WTC11 (cell line): Measurements from ENCODE around the gene FGR. TPM values are rescaled to one million over a fixed set of nuclear protein-coding genes. Genes with fewer than 3 reads are reported as not detected.
A peak's percentile ranks its signal among the peaks of the same experiment; 100 is the strongest.

Source experiments
- ATAC-seq: fragments of 200-7000 bp; cut with Tn5 transposase; 2 replicates; pipeline ENCODE4 v1.10.0; 2021; ENCODE audit warnings: mild to moderate bottlenecking, moderate library complexity
- CTCF ChIA-PET: fragments of 300-600 bp; sonication (Branson Sonifier 250); formaldehyde crosslinking; loops from one replicate; lab custom pipeline; 2021; ENCODE audit warnings: antibody characterized with exemption; lab: Charles Lee
- POLR2A ChIA-PET: fragments of 350-600 bp; sonication (Branson Sonifier 250); formaldehyde crosslinking; loops from one replicate; lab custom pipeline; 2021; ENCODE audit warnings: antibody characterized with exemption; lab: Charles Lee
- DNase-seq: peaks from one replicate; pipeline ENCODE4 v3.0.0; 2021; ENCODE audit warnings: low spot score
- H3K27ac Mint-ChIP-seq: 2 replicates; pipeline ENCODE4 v1.8.0; 2021; ENCODE audit warnings: mixed read lengths
- H3K27me3 Mint-ChIP-seq: 2 replicates; pipeline ENCODE4 v1.8.0; 2021; ENCODE audit warnings: low read depth, mild to moderate bottlenecking, moderate library complexity, mixed read lengths
- H3K36me3 Mint-ChIP-seq: 2 replicates; pipeline ENCODE4 v1.8.0; 2021; ENCODE audit warnings: mixed read lengths
- H3K4me1 Mint-ChIP-seq: 2 replicates; pipeline ENCODE4 v1.8.0; 2022; ENCODE audit warnings: mixed read lengths
- H3K4me3 Mint-ChIP-seq: 2 replicates; pipeline ENCODE4 v1.8.0; 2021; ENCODE audit warnings: mild to moderate bottlenecking, moderate library complexity, mixed read lengths
- H3K9me3 Mint-ChIP-seq: 2 replicates; pipeline ENCODE4 v1.8.0; 2021; ENCODE audit warnings: mixed read lengths
- CREB1 ChIP-seq: sonication (generic); formaldehyde crosslinking; IDR thresholded peaks from 2 replicates; pipeline ENCODE4 v1.8.0; 2023; ENCODE audit warnings: mild to moderate bottlenecking, missing genetic modification reagents
- ETV6 ChIP-seq: sonication (generic); formaldehyde crosslinking; IDR thresholded peaks from 2 replicates; pipeline ENCODE4 v1.8.1; 2022; ENCODE audit warnings: mild to moderate bottlenecking, missing genetic modification reagents
- MLX ChIP-seq: sonication (generic); formaldehyde crosslinking; IDR thresholded peaks from 2 replicates; pipeline ENCODE4 v1.8.1; 2023; ENCODE audit warnings: mild to moderate bottlenecking, missing genetic modification reagents, moderate library complexity
- OVOL2 ChIP-seq: fragments of 250-450 bp; sonication (Bioruptor Pico); IDR thresholded peaks from 2 replicates; pipeline ENCODE4 v1.9.0; 2021; ENCODE audit warnings: mild to moderate bottlenecking, borderline replicate concordance
- PRRX2 ChIP-seq: fragments of 250-450 bp; sonication (Bioruptor Pico); IDR thresholded peaks from 2 replicates; pipeline ENCODE4 v1.8.0; 2021; ENCODE audit warnings: mild to moderate bottlenecking
- TEAD4 ChIP-seq: sonication (generic); formaldehyde crosslinking; IDR thresholded peaks from 2 replicates; pipeline ENCODE4 v1.8.0; 2022; ENCODE audit warnings: mild to moderate bottlenecking, missing genetic modification reagents
- USF2 ChIP-seq: sonication (generic); formaldehyde crosslinking; IDR thresholded peaks from 2 replicates; pipeline ENCODE4 v1.8.1; 2023; ENCODE audit warnings: mild to moderate bottlenecking, missing genetic modification reagents, moderate library complexity
- ZBTB21 ChIP-seq: sonication (generic); formaldehyde crosslinking; IDR thresholded peaks from 2 replicates; pipeline ENCODE4 v1.8.1; 2023; ENCODE audit warnings: mild to moderate bottlenecking, missing genetic modification reagents, borderline replicate concordance
- ZNF219 ChIP-seq: sonication (generic); formaldehyde crosslinking; IDR thresholded peaks from 2 replicates; pipeline ENCODE4 v1.8.0; 2023; ENCODE audit warnings: missing genetic modification reagents, mild to moderate bottlenecking, borderline replicate concordance
- ZNF232 ChIP-seq: sonication (generic); formaldehyde crosslinking; IDR thresholded peaks from 2 replicates; pipeline ENCODE4 v1.8.0; 2022; ENCODE audit warnings: mild to moderate bottlenecking, missing genetic modification reagents
- ZNF532 ChIP-seq: fragments of 250-450 bp; sonication (Bioruptor Pico); IDR thresholded peaks from 2 replicates; pipeline ENCODE4 v1.9.0; 2021; ENCODE audit warnings: mild to moderate bottlenecking, borderline replicate concordance
- ZSCAN18 ChIP-seq: fragments of 250-450 bp; sonication (Bioruptor Pico); IDR thresholded peaks from 2 replicates; pipeline ENCODE4 v2.1.2; 2022; ENCODE audit warnings: mild to moderate bottlenecking, moderate library complexity
- total RNA-seq: library from RNA; stranded (reverse); gene quantifications from 3 replicates; pipeline ENCODE4 v1.2.3, GENCODE V29; 2021
- TF ChIP-seq, protein P1 (sequence below): sonication (generic); formaldehyde crosslinking; IDR thresholded peaks from 2 replicates; pipeline ENCODE4 v1.8.0; 2022; ENCODE audit warnings: mild to moderate bottlenecking, missing genetic modification reagents
- TF ChIP-seq, protein P2 (sequence below): sonication (generic); formaldehyde crosslinking; IDR thresholded peaks from 2 replicates; pipeline ENCODE4 v1.8.0; 2022; ENCODE audit warnings: mild to moderate bottlenecking, missing genetic modification reagents
- TF ChIP-seq, protein P3 (sequence below): fragments of 250-450 bp; sonication (Bioruptor Pico); IDR thresholded peaks from 2 replicates; pipeline ENCODE4 v1.9.0; 2021; ENCODE audit warnings: mild to moderate bottlenecking
- TF ChIP-seq, protein P4 (sequence below): sonication (generic); formaldehyde crosslinking; IDR thresholded peaks from 2 replicates; pipeline ENCODE4 v1.8.1; 2023; ENCODE audit warnings: mild to moderate bottlenecking, missing genetic modification reagents
- TF ChIP-seq, protein P5 (sequence below): sonication (generic); formaldehyde crosslinking; IDR thresholded peaks from 2 replicates; pipeline ENCODE4 v1.8.1; 2022; ENCODE audit warnings: low read depth, missing genetic modification reagents, borderline replicate concordance

The FGR gene
- total RNA-seq, 1 experiment from 2014 or later: 0.77 TPM

DNA sequence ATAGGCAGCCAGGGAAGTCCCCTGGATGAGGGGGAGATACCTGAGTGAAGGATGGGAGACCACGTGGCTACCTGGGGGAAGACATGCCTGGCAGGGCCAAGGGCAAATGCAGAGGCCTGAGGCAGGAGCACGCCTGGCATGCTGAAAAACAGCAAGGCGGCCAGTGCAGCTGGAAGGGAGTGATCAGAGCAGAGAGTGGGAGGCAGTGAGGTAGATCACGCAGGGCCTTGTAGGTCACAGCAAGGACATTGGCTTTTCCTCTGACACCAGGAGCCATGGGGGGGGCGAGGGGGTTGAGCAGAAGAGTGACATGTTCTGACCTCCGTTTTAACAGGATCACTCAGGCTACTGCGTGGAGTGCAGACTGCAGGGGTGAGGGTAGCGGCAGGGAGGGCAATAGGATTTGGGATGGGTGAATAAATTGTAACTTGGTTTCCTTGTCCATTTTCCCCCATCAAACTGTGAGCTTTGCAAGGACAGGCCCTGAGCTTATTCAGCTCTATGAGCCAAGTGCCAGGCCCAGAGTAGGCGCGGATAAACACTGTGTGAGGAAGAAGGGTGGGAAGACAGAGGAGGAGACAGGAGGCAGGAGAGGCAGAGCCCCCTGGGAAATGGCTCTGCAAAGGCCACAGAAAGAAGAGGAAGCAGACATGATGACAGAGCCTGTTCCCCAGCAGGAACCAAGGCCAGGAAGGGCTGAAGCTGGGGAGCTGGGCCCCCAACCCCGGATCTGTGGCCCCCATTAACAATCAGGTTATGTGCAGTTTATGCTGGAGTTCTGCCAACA lies 20.4 kb upstream of the FGR start (continued):
- TF ChIP-seq TEAD4 (CRISPR knock-in tag) (no peak), USF2 (CRISPR knock-in tag) (peak; percentile 57), MLX (no peak), ZSCAN18 (CRISPR knock-in tag) (no peak), ZNF532 (CRISPR knock-in tag) (no peak), OVOL2 (CRISPR knock-in tag) (no peak), ZNF232 (CRISPR knock-in tag) (0 out of 2 replicates have a peak, but pooled peaks have one; percentile 33), PRRX2 (CRISPR knock-in tag) (no peak)
- TF ChIP-seq, protein P1, sequence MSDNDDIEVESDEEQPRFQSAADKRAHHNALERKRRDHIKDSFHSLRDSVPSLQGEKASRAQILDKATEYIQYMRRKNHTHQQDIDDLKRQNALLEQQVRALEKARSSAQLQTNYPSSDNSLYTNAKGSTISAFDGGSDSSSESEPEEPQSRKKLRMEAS (CRISPR knock-in tag): peak; percentile 30; the same call in 1 of the 2 replicates
- TF ChIP-seq, protein P2, sequence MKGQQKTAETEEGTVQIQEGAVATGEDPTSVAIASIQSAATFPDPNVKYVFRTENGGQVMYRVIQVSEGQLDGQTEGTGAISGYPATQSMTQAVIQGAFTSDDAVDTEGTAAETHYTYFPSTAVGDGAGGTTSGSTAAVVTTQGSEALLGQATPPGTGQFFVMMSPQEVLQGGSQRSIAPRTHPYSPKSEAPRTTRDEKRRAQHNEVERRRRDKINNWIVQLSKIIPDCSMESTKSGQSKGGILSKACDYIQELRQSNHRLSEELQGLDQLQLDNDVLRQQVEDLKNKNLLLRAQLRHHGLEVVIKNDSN (CRISPR knock-in tag): peak; percentile 39; the same call in 1 of the 2 replicates
- TF ChIP-seq, protein P3, sequence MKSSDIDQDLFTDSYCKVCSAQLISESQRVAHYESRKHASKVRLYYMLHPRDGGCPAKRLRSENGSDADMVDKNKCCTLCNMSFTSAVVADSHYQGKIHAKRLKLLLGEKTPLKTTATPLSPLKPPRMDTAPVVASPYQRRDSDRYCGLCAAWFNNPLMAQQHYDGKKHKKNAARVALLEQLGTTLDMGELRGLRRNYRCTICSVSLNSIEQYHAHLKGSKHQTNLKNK (CRISPR knock-in tag): no peak

- H3K27ac Mint-ChIP-seq: no peak overlapping the region
- DNase-seq: no peak
- CTCF ChIA-PET: interaction anchor here (1.3 kb wide), 1 partner anchor 36 kb away, joined by 8 read pairs; no protein-coding TSS in a partner anchor
- TF ChIP-seq ETV6 (CRISPR knock-in tag) (no peak), MLX (no peak), ZBTB21 (CRISPR knock-in tag) (no peak), ZNF219 (CRISPR knock-in tag) (no peak), CREB1 (CRISPR knock-in tag) (no peak)
- TF ChIP-seq, protein P4, sequence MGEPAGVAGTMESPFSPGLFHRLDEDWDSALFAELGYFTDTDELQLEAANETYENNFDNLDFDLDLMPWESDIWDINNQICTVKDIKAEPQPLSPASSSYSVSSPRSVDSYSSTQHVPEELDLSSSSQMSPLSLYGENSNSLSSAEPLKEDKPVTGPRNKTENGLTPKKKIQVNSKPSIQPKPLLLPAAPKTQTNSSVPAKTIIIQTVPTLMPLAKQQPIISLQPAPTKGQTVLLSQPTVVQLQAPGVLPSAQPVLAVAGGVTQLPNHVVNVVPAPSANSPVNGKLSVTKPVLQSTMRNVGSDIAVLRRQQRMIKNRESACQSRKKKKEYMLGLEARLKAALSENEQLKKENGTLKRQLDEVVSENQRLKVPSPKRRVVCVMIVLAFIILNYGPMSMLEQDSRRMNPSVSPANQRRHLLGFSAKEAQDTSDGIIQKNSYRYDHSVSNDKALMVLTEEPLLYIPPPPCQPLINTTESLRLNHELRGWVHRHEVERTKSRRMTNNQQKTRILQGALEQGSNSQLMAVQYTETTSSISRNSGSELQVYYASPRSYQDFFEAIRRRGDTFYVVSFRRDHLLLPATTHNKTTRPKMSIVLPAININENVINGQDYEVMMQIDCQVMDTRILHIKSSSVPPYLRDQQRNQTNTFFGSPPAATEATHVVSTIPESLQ (CRISPR knock-in tag): no peak
- TF ChIP-seq, protein P5, sequence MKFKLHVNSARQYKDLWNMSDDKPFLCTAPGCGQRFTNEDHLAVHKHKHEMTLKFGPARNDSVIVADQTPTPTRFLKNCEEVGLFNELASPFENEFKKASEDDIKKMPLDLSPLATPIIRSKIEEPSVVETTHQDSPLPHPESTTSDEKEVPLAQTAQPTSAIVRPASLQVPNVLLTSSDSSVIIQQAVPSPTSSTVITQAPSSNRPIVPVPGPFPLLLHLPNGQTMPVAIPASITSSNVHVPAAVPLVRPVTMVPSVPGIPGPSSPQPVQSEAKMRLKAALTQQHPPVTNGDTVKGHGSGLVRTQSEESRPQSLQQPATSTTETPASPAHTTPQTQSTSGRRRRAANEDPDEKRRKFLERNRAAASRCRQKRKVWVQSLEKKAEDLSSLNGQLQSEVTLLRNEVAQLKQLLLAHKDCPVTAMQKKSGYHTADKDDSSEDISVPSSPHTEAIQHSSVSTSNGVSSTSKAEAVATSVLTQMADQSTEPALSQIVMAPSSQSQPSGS (CRISPR knock-in tag): no peak
Measured at GRCh38 chr1:27652111-27652864, 17.3 kb upstream of the FGR start.

More at GRCh38 chr1:27652111-27652864, 17.3 kb upstream of the FGR start:
- POLR2A ChIA-PET: no interaction called here
- ATAC-seq: no peak
- Mint-ChIP-seq H3K4me1 (peaks cover 35% of the 10 kb centered on the region), H3K4me3 (no peak overlapping the region), H3K27me3 (no peaks in the 10 kb centered on the region), H3K36me3 (no peaks in the 10 kb centered on the region), H3K9me3 (no peaks in the 10 kb centered on the region)
